PFSK-1 (cell line): ENCODE measurements around the gene WFDC13.

Experiments used
- FOXP2 ChIP-seq: optimal IDR thresholded peaks from 2 replicates; pipeline ENCODE3; 2011; ENCODE audit warnings: borderline replicate concordance, control low read depth, inconsistent platforms; ENCODE audit not compliant: insufficient read depth; ENCODE audit errors: extremely low read length, extremely low read depth
- POLR2AphosphoS5 ChIP-seq: IDR thresholded peaks from 2 replicates; pipeline ENCODE4 v1.6.1; 2012; ENCODE audit warnings: low read depth, mild to moderate bottlenecking, control low read depth, low read length, moderate library complexity
- SIN3A ChIP-seq: IDR thresholded peaks from 2 replicates; pipeline ENCODE4 v1.6.1; 2012; ENCODE audit warnings: mild to moderate bottlenecking, low read length, moderate library complexity, borderline replicate concordance; ENCODE audit not compliant: insufficient read depth
- TAF1 ChIP-seq: IDR thresholded peaks from 2 replicates; pipeline ENCODE4 v1.6.1; 2012; ENCODE audit warnings: low read length, control low read depth, borderline replicate concordance; ENCODE audit not compliant: insufficient read depth
- TF ChIP-seq, protein P1 (sequence below), 2 experiments: IDR thresholded peaks; 2 replicates each; pipeline versions ENCODE4 v1.6.1 to v1.8.0; 2011 to 2012; ENCODE audit warnings: low read depth in 2 of 2, low read length in 2 of 2, control low read depth in 1 of 2, inconsistent platforms in 1 of 2, mild to moderate bottlenecking in 1 of 2, moderate library complexity in 1 of 2; ENCODE audit not compliant: insufficient read depth in 1 of 2

WFDC13 gene

GRCh38 chr20:45745015-45745414, 43.2 kb downstream of the WFDC13 start:
- TF ChIP-seq TAF1 (no peak), FOXP2 (no peak), POLR2AphosphoS5 (no peak), SIN3A (no peak)
- TF ChIP-seq, protein P1, sequence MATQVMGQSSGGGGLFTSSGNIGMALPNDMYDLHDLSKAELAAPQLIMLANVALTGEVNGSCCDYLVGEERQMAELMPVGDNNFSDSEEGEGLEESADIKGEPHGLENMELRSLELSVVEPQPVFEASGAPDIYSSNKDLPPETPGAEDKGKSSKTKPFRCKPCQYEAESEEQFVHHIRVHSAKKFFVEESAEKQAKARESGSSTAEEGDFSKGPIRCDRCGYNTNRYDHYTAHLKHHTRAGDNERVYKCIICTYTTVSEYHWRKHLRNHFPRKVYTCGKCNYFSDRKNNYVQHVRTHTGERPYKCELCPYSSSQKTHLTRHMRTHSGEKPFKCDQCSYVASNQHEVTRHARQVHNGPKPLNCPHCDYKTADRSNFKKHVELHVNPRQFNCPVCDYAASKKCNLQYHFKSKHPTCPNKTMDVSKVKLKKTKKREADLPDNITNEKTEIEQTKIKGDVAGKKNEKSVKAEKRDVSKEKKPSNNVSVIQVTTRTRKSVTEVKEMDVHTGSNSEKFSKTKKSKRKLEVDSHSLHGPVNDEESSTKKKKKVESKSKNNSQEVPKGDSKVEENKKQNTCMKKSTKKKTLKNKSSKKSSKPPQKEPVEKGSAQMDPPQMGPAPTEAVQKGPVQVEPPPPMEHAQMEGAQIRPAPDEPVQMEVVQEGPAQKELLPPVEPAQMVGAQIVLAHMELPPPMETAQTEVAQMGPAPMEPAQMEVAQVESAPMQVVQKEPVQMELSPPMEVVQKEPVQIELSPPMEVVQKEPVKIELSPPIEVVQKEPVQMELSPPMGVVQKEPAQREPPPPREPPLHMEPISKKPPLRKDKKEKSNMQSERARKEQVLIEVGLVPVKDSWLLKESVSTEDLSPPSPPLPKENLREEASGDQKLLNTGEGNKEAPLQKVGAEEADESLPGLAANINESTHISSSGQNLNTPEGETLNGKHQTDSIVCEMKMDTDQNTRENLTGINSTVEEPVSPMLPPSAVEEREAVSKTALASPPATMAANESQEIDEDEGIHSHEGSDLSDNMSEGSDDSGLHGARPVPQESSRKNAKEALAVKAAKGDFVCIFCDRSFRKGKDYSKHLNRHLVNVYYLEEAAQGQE (IDR thresholded peaks at IDR 0.05; ENCODE audit: insufficient read depth in 1 of 2, low read depth in 2 of 2, low read length in 2 of 2): no peak

DNA sequence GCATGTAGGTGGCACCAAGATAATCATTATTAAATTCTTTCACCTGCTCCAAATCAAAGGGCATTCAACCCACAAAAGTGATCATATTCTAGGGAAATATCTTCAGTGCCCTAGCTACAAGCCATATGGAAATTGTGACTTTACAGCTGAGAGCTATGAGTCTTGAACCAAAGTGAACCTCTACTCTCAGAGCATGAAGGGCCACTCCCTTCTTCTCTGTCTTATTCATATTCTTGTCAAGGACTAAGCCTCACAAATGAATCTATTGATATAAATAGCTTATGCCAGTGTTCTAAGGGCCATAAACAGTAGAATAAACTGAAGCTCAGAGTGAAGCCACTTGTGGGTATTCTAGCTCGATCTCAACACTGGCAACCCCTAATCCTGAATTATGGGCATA, 49.9 kb downstream of the WFDC13 start:
- TF ChIP-seq TAF1: no peak
- no peak for TF ChIP-seq FOXP2
- TF ChIP-seq, protein P1 (IDR thresholded peaks at IDR 0.05; ENCODE audit: insufficient read depth in 1 of 2, low read depth in 2 of 2, low read length in 2 of 2): no peak
- TF ChIP-seq SIN3A: no peak
- TF ChIP-seq POLR2AphosphoS5: no peak

DNA sequence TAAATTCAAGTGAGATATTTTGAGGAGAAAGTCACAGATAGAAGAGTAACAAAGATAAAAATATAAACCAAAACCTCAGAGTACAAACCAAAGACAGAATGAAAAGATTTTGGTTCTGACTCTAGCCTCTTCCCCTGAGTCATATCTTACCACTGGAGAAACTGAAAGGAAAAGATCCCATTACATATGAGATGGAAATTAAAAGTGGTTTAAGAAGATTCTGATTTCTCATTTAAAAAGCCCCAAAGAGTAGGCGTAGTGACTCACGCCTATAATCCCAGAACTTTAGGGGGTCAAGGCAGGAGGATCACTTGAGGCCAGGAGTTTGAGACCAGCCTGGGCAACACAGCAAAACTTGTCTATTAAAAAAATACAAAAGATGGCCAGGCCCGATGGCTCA, 50.9 kb downstream of the WFDC13 start:
- TF ChIP-seq, protein P1 (IDR thresholded peaks at IDR 0.05; ENCODE audit: insufficient read depth in 1 of 2, low read depth in 2 of 2, low read length in 2 of 2): no peak
- TF ChIP-seq TAF1 (no peak), SIN3A (no peak), POLR2AphosphoS5 (no peak), FOXP2 (no peak)

- TF ChIP-seq TAF1 (no peak), POLR2AphosphoS5 (no peak), FOXP2 (no peak), SIN3A (no peak)
- TF ChIP-seq, protein P1 (IDR thresholded peaks at IDR 0.05; ENCODE audit: insufficient read depth in 1 of 2, low read depth in 2 of 2, low read length in 2 of 2): no peak
Observed at GRCh38 chr20:45758096-45758495, 56.3 kb downstream of the WFDC13 start.
